HG03139 (cell line): ENCODE data around the gene ZACN.

Source experiments
- ATAC-seq: cut with Tn5 transposase; IDR thresholded peaks from one replicate; pipeline ENCODE4 v1.9.1; 2021; ENCODE audit not compliant: unreplicated experiment

The ZACN gene

DNA sequence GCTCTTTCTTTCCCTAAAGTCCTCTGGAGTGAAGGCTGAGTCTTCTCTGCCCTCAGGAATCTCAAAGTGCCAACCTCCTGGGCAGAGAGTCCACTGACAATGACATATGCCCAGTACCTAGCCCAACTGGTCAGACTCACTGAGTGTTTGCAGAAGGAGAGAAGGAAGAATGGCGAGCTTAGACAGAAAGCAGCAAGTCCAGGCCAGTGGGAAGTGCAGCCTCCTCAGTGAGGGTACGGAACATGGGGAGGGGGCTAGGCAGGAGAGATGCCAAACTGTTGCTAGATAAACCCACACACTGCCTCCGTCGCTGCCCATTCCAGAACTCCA is 23.9 kb downstream of the ZACN start:
- no peak for ATAC-seq

DNA sequence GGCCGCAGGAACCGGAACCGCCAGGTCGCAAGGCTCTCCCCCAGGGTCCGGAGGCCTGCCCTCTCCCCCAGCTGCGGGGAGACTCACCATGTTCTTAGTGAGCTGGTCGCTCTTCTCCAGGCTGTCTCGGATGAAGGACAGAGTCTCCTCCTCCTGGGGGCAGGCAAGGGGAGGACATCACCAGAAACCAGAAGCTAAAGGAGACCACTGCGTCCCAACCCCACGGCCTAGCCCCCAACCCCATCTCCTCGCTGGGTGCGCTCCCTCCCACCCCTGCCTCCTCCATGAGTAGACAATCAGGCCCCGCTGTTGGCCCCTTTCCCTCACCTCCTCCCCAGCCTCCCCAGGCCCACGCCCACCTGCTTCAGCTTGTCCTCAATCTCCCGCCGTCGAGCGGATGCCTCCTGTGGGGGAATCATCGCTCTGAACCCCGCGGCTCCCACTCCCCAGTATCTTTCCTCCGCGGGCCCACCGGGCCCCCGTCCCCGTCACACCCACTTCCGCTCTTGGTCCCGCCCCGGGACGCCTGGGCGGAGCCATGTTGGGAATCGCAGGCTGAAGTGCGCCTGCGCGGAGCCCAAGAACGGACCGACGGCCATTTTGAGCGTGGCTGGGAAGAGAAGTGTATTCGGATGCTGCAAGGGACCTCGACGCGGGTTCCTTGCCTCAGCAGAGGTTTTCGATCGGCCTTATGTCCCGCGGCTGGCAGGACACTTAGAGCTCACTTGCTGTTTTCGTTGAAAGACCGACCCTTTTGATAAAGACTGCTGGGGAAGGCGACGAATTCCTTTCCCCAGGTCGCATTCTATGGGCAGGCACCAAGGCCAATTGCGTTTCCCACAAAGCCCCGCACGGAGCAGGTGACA is 24.5 kb downstream of the ZACN start, which contains the start of gene EXOC7:
TSS of gene EXOC7 (minus strand) at position 514 of the 866 bp plus-strand sequence. CDS start at position 419, 95 bp downstream.
- ATAC-seq = no peak

DNA sequence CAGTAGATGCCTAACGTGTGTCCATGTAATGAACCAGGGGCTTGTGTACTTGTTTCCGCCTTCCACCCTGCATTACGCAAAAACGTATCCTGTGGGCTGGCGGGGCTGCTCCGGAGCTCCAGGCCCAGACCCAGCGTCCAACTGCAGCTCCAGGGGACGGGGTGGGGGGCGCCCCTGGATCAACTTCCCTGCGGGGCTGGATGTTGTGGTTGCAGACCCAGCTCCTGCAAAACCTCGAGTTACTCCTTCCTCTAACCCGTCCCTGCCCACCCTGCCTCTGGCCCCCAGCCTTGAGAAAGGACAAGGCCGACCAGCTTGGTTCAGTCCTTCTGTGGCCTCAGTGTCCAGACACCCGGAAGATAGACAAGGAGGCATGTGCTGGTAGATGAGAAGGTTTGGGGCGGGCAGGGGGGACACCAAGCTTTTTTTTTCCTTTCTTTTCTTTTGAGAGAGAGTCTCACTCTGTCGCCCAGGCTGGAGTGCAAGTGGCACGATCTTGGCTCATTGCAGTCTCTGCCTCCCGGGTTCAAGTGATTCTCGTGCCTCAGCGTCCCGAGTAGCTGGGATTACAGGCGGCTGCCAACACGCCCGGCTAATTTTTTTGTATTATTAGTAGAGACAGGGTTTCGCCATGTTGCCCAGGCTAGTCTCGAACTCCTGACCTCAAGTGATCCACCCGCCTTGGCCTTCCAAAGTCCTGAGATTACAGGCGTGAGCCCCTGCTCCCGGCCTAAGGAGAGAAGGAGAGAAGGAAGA is 25.3 kb downstream of the ZACN start:
- no peak for ATAC-seq

DNA sequence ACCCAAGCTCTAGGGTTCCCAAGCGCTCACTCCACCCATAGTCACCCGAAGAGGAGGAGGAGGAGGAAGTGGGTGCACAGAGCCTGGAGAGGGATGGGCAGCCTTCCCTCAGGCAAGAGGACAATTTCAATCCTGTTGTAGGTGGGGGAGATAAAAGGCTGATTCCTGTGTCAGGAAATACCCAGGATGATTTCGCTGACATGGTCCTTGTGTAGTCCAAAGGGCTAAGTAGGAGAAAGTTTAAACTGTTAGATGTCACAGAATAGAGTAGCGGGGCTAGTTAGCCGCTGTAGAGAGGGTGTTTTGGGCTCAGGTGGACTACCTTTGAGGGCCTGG is 25.9 kb downstream of the ZACN start:
- no peak for ATAC-seq

DNA sequence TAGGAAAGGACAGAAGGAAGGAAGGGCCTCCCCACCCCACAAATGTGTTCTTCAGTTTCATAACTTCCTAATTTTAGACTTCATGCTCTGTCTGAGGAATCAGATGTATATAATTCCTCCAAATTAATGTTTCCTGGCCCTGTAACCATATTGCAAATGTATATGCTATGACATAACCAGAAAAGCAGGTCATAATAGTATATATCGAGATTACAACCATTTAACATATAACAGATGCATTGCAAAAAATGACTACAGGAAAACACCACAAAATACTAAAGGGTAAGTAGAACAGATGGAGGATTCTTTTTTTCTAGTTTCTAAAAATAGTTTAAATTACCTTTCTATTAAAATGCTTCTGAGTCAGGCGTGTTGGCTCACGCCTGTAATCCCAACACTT is 27.7 kb downstream of the ZACN start:
- no peak for ATAC-seq

DNA sequence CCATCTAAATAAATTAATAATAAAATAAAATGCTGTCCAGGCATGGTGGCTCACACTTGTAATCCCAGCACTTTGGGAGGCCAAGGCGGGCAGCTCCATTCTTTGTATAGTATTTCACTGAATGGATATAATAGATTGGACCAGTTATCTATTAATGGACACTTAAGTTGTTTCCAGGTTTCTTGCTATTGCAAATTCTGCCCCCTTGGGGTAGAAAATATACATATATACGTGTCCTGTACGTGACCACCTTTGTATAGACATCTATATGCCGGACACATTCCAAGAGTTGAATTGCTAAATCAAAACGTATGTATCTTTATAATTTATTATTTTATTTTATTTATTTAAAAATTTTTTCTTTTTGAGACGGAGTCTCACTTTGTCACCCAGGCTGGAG is 28.5 kb downstream of the ZACN start:
- ATAC-seq = no peak

DNA sequence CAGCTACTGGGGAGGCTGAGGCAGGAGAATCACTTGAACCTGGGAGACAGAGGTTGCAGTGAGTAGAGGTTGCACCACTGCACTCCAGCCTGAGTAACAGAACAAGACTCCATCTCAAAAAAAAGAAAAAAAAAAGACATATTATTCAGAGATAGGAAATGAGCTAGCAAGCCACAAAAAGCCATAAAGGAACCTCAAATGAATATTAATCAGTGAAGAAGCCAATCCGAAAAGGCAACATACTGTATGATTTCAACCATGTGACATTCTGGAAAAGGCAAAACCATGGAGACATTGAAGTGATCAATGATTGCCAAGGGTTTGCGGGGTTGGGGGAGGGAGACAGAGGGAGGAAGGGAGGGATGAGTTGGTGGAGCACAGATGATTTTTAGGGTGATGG is 33.0 kb downstream of the ZACN start:
- no peak for ATAC-seq

DNA sequence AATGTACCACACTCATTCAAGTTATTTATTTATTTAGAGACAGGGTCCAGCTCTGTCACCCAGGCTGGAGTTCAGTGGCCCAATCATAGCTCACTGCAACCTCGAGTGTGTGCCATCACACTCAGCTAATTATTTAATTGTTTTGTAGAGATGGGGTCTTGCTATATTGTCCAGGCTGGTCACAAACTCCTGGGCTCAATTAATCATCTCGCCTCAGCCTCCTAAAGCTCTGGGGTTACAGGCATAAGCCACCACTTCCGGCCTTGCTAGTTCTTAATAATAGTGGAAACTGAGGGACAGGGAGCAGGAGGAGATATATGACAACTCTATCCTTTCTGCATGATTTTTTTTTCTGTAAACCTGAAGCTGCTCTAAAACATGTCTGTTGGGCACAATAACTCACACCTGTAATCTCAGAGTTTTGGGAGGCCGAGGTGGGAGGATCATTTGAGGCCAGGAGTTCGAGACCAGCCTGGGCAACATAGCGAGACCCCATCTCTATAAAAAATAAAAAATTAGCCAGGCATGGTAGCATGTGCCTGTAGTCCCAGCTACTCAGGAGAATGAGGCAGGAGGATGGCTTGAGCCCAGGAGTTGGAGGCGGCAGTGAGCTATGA is 36.3 kb downstream of the ZACN start:
- no peak for ATAC-seq

DNA sequence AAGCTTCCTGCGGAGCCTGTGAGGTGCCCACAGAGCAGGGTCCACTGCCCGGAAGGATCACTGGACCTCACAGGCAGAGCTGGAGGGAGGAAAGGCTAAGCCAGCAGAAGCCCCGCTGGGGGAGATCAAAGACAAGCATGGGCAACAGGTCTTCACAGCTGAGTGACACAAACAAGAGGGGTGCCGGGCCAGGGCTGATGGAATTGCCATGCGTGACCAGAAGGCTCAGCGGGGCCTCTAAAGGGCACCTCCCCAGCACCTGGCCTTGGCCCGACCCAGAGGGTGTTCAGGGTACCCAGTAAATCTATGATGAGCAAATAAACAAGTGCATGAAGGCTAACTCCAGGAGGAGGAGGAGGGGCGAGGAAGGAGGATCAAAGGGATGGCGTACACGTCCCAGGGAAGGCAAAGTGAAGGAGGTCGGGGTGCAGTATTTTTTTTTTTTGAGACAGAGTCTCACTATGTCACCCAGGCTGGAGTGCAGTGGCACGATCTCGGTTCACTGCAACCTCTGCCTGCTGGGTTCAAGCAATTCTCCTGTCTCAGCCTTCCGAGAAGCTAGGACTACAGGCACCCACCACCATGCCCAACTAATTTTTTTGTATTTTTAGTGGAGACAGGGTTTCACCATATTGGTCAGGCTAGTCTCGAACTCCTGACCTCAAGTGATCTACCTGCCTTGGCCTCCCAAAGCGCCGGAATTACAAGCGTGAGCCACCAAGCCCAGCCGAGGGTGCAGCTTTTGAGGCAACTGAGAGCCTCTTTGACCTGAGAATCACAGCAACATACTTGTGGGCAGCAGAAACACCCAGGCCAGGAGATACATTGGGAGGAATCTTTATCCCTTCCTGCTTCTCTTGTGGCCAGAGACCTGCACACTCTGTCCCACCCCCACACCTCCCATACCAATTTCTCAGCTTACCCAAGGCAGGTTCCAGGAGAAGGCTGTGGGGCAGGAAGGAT is 40.7 kb downstream of the ZACN start:
- ATAC-seq = no peak

DNA sequence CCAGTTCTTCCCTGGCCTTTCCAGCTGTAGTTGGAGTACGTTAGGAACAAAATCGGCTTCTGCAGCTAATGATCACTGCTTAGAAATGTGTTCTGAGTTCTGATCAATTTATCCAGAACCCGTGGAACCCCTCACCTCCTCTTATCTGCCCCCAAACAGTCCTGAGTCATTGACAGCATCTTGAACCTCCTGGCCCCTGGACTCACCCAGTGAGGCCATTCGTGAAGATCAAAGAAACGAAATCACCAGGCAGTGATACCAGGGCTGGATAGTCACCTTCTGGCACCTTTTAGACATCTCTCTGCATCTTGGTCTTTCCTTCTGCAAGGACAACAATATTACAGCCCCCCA is 41.7 kb downstream of the ZACN start:
- ATAC-seq = no peak

DNA sequence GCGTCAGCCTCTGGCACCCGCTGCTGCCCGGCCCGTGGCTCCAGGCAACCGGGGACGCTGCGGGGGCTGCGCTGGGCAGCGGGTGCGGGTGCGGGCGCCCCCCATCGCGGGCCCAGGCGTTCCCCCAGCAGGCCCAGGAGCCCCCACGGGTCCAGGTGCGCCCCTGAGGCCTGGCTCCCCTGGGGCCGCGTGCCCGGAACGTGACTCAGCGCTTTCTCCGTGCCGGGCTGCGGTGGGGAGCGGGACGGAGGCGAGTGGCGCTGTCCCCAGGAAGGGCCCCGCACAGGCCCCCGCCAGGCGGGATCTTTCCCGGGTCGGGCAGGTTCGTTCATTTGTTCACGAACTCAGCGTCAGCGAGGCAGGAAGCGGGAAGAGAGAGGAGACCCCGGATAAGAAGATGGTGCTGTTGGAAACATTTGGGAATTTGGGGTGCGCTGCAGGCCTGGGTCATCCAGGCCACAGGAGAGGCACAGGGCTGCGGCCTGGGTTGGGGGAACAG is 43.0 kb downstream of the ZACN start:
- no peak for ATAC-seq

DNA sequence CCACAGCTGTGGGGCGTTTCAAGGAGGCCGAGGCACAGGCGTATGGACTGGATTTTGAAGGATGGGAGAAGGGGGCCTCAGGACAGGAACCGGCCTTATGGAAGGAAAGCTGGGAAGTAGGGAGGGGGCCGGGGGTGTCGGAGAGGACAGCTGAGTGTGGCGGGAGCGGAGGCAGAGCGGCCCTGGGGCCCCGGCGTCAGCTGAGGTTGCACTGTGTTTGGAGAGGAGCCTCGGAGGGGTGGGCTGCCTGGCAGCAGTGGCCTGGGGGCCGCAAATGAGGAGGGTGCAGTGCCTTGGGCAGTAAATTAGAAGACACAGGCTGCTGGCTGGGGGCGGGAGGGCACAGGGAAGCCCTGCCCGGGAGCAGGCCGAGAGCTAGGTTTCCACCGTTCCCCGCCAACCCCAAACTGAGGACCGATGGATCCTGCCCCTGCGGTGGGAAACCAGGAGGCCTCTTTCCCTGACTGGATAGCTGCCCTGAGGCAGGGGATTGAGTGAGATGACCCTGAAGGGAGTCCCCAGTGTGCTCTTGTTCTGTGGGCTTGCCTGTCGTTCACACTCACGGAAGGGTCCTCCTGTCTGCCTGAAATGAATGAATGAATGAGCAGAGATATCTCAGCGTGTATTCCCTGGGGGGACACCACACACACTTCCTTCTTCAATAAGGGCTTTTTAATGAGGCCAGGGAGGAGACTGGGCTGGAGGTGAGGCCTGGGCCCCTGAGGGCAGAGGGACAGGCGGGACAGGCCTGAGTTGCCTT is 43.6 kb downstream of the ZACN start:
- ATAC-seq = no peak

DNA sequence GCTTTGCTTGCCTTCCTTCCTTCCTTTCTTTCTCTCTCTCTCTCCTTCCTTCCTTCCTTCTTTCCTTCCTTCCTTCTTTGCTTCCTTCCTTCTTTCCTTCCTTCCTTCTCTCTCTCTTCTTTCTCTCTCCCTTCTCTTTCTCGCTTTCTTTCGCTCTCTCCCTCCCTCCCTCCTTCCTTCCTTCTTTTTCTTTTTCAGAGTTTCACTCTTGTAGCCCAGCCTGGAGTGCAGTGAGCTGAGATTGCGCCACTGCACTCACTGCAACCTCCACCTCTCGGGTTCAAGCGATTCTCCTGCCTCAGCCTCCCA is 44.2 kb downstream of the ZACN start:
- ATAC-seq = no peak

DNA sequence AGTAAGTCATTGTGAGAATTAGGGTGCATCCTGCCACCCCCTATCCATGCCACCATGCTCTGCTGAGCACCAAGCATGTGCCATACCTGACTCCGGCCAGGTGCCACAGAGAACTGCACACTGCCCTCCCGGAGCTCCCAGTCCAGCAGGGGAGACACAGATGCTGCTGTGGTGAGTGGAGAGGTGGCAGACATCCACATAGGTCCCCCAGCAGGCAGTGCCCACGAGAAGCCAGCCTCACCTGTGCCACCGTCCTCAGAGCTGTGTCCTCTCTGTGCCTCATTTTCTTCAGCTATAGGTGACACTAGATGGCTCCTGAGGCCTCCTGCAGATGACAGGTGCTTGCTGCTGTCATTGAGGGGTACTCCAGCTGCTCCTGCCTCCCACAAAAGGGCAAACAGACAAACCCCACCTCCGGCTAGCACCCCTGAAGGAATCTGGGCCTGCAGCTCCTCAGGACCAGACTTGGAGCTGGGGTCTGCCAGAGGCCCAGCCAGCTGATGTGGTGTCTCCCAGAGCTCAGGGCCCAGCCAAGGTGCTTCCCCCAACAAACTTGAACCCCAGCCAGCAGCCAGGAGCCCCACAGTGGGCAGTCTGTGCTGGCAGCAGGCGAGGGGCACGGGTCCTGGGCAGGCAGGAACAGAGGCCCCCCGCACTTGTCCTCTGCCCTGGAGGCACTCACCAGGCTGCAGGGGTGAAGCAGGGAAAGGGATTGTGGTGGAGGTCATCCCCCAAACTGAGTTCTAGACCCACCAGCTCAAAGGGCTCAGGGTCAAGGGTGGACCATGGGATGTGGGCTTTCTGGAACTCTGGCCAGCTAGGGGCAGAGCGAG is 45.0 kb downstream of the ZACN start:
- ATAC-seq = no peak

DNA sequence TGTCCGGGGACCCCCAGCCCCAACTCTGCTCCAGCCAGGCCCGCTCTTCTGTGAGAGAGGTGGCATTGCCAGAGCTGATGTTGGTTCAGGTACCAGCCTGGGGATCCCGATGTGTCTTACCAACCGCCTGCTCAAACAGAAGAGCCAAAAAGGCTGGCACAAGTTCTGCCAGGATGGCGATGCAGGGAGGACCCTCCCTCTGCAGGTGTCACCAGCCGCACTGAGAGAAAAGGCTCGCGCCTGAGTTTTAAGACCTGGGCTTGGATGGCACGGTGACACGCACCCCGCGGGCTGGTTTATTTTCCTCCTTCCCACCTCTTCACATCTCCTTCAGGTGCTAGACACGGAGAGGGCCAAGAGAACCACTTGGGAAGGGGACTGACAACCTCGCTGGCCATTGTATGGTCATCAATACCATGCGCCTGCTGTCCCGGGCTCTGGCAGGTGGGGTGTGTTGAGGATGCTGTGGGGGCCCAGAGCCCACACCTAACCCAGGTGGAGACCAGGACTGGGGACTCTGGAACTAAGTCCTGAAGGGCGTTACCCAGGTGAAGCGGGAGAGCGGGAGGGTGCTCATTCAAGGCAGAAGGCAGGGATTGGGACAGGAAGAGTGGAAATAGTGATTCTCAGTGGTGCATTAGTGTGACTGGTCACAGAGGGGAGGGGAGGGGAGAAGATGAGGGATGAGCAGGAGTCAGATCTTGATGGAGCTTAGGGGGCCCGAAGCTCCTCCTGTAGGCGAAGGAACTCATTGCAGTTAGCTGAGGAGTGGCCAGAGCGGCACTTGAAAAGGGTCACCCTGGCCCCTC is 45.8 kb downstream of the ZACN start:
- ATAC-seq = no peak

DNA sequence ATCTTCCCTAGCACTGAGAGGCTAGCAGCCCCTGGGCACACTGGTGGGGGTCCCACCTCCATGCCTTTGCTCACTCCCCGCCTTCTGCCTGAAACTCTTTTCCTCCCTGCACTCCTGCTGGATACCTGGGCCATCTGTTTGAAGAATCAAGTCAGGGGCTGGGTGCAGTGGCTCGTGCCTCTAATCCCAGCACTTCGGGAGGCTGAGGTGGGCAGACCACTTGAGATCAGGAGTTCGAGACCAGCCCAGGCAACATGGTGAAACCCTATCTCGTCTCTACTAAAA is 46.4 kb downstream of the ZACN start:
- ATAC-seq = no peak

DNA sequence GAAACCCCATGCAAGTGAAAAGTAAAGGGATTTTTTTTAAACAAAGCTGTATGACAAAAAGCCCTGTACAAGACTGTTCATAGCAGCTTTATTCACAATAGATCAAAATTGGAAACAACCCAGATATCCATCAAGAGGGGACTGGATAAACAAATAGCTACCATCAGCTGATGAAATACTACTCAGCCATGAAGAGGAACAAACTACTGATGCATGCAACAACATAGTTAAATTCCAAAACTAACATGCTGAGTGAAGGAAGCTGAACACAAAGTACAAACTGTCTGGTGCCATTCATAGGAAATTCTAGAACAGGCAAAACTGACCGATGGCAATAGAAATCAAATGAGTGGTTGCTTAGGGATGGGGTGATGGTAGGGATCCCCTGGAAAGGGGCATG is 46.9 kb downstream of the ZACN start:
- ATAC-seq = no peak

DNA sequence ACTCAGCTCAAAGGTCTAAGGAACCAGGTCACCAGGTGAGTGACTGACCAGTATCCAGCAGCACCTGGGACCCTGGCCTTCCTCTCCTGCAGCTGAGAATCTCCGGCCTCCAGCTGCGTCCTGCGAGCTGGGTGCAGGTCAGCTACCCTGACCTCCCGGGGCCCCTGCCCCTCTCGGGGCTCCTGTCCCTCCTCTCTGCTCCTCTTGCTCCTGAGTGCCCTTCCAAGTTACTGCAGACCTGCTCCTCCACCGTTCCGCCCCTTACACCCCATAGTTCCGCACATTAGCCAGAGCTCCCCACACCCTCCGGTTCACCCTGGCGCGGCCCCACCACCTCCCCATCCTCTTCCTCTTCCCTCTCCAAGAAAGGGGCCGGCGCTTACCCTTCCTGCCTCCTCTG is 51.5 kb downstream of the ZACN start:
- no peak for ATAC-seq
